SU-DHL-6 (cell line): ENCODE results near the gene PRR36.

ENCODE experiments used
- H2AFZ ChIP-seq: fragments of 200-600 bp; sonication (generic); 2 replicates; pipeline ENCODE4 v1.6.1; 2014; ENCODE audit warnings: low read depth, mild to moderate bottlenecking, moderate library complexity, mixed read lengths, antibody characterized with exemption, low read length; ENCODE audit not compliant: severe bottlenecking
- H3F3A ChIP-seq: fragments of 200-600 bp; shearing (Covaris generic); 2 replicates; pipeline ENCODE4 v1.6.0; 2016; ENCODE audit warnings: antibody characterized with exemption, mild to moderate bottlenecking; ENCODE audit not compliant: insufficient read depth
- H3K27ac ChIP-seq: fragments of 200-600 bp; sonication (generic); 2 replicates; pipeline ENCODE4 v1.5.1; 2016; ENCODE audit warnings: low read depth, mild to moderate bottlenecking, low read length, moderate library complexity, mixed read lengths
- H3K27me3 ChIP-seq: fragments of 200-600 bp; sonication (generic), shearing (Covaris generic); 2 replicates; pipeline ENCODE4 v1.6.0; 2014; ENCODE audit warnings: mild to moderate bottlenecking, low read length
- H3K36me3 ChIP-seq: fragments of 200-600 bp; sonication (generic); 2 replicates; pipeline ENCODE4 v1.6.1; 2014; ENCODE audit warnings: mild to moderate bottlenecking, low read length, mixed read lengths
- H3K4me2 ChIP-seq: fragments of 300-600, 200-600 bp; shearing (Covaris generic), sonication (generic); 2 replicates; pipeline ENCODE4 v1.6.0; 2014; ENCODE audit warnings: low read length, low read depth, mild to moderate bottlenecking; ENCODE audit not compliant: poor library complexity, severe bottlenecking
- H3K4me3 ChIP-seq: fragments of 200-600 bp; sonication (generic); 2 replicates; pipeline ENCODE4 v1.5.1; 2014; ENCODE audit warnings: antibody characterized with exemption, low read length, mild to moderate bottlenecking, mixed read lengths; ENCODE audit not compliant: insufficient read depth, poor library complexity, severe bottlenecking
- H3K79me2 ChIP-seq: fragments of 200-600 bp; sonication (generic); 2 replicates; pipeline ENCODE4 v1.6.1; 2014; ENCODE audit warnings: mild to moderate bottlenecking, low read length, moderate library complexity; ENCODE audit not compliant: insufficient read depth
- H3K9ac ChIP-seq: fragments of 200-600 bp; sonication (generic); 2 replicates; pipeline ENCODE4 v1.7.0; 2014; ENCODE audit warnings: mild to moderate bottlenecking, low read length
- H3K9me2 ChIP-seq: fragments of 200-600 bp; sonication (generic); replicated peaks from 2 replicates; pipeline ENCODE4 v1.6.1; 2014; ENCODE audit warnings: low read length; ENCODE audit not compliant: insufficient read depth
- H3K9me3 ChIP-seq: fragments of 200-600 bp; sonication (generic); 2 replicates; pipeline ENCODE4 v1.6.1; 2014; ENCODE audit warnings: low read length, mixed read lengths; ENCODE audit not compliant: insufficient read depth
- H4K20me1 ChIP-seq: fragments of 200-600 bp; sonication (generic); 2 replicates; pipeline ENCODE4 v1.6.1; 2014; ENCODE audit warnings: low read depth, mild to moderate bottlenecking, antibody characterized with exemption, low read length, moderate library complexity, mixed read lengths
- EZH2phosphoT487 ChIP-seq: fragments of 200-600 bp; sonication (generic), shearing (Covaris generic); conservative IDR thresholded peaks from 2 replicates; pipeline ENCODE4 v1.6.1; 2018; ENCODE audit warnings: mild to moderate bottlenecking, antibody characterized with exemption, low read length, moderate library complexity, mixed read lengths
- TF ChIP-seq, protein P1 (sequence below): fragments of 200-600 bp; sonication (generic); IDR thresholded peaks from one replicate; pipeline ENCODE4 v1.5.1; 2017; ENCODE audit warnings: antibody characterized with exemption, mild to moderate bottlenecking, low read length, moderate library complexity; ENCODE audit not compliant: insufficient read depth, poor library complexity, severe bottlenecking

The PRR36 gene

DNA sequence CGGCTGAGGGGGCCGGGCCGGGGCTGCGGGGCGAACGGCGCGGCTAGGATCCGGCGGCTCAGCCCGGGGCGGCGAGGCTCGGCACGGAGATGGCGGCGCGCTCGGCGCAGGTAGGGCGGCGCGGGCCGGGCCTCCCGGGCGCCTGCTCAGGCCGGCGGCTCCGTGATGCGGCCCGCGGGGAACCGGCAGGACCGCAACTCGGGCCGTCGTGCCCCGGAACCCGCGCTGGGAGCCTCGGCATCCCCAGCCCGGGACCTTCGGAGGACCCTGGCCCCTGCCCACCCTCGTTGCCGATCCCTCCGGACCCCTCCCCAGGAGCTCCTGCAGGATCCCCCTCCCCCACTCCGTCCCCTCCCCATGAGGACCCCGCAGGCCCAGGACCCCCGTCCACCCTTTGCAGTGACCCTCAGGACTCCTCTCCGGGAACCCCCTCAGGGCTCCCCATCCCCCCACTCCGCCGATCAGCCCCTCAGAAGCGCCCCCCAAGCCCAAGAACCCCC, 43.9 kb downstream of the PRR36 start:
- H3F3A ChIP-seq, result no peaks in the 10 kb centered on the region
- TF ChIP-seq EZH2phosphoT487, result no peak
- TF ChIP-seq, protein P1, sequence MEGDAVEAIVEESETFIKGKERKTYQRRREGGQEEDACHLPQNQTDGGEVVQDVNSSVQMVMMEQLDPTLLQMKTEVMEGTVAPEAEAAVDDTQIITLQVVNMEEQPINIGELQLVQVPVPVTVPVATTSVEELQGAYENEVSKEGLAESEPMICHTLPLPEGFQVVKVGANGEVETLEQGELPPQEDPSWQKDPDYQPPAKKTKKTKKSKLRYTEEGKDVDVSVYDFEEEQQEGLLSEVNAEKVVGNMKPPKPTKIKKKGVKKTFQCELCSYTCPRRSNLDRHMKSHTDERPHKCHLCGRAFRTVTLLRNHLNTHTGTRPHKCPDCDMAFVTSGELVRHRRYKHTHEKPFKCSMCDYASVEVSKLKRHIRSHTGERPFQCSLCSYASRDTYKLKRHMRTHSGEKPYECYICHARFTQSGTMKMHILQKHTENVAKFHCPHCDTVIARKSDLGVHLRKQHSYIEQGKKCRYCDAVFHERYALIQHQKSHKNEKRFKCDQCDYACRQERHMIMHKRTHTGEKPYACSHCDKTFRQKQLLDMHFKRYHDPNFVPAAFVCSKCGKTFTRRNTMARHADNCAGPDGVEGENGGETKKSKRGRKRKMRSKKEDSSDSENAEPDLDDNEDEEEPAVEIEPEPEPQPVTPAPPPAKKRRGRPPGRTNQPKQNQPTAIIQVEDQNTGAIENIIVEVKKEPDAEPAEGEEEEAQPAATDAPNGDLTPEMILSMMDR, result no peak
- H2AFZ ChIP-seq, result no peak overlapping the region
- peak overlapping the region; percentile 57 for H3K4me2 ChIP-seq
- peak overlapping the region; percentile 54 for H3K4me3 ChIP-seq
- H3K27me3 ChIP-seq, result no peaks in the 10 kb centered on the region
- no peaks in the 10 kb centered on the region for H4K20me1 ChIP-seq
- H3K9me2 ChIP-seq, result no peaks in the 10 kb centered on the region
- peak overlapping the region; percentile 49 for H3K9ac ChIP-seq
- no peaks in the 10 kb centered on the region for H3K79me2 ChIP-seq
- H3K9me3 ChIP-seq, result no peaks in the 10 kb centered on the region
- no peaks in the 10 kb centered on the region for H3K36me3 ChIP-seq
- H3K27ac ChIP-seq, result no peak overlapping the region

DNA sequence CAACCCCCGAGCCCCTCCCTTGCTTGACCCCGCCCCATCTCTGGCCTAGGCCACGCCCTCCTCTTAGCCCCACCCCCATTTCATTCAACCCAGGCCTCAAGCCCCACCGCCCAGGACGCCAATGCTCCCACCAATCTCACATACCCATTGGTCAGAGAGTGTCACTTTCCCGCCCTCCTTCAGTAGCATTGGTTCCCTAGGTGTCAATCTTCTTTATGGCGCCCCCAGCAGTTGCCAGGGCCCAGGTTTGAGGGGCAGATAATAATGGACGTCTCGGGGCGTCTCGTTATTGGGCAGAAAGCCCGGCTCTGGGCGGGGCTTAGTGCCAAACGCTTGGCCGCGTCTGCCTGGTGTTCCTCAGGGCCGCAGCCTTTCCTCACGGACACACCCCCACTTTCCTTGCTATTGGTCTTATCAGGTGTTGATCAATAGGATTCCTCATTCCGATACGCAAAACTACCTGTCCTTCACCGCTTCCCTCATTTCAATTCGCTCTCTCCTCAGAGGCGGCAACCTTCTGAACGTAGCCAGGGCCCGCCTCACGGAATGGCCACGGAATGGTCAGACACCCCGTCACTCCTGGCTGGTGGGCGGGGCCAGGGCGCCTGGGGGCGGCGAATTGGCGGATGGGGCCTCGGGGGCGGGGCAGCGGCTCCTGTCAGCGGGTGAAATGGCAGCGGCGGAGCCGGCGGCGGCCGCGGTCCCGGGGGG, 44.5 kb downstream of the PRR36 start, which contains the start of gene EVI5L:
Gene EVI5L, plus strand, starts transcription at position 658 of the 711 bp plus-strand sequence. CDS start 16,325 bp downstream, outside the sequence.
- peak within 1 kb of the TSS; percentile 49 for H3K9ac ChIP-seq
- peak within 1 kb of the TSS; percentile 57 for H3K4me2 ChIP-seq
- no peaks in the 10 kb centered on the region for H3K79me2 ChIP-seq
- no peaks in the 10 kb centered on the region for H3K9me2 ChIP-seq
- H3K9me3 ChIP-seq, result no peaks in the 10 kb centered on the region
- H3K27me3 ChIP-seq, result no peaks in the 10 kb centered on the region
- H3F3A ChIP-seq, result no peaks in the 10 kb centered on the region
- TF ChIP-seq EZH2phosphoT487, result no peak
- TF ChIP-seq, protein P1, result no peak
- no peaks in the 10 kb centered on the region for H4K20me1 ChIP-seq
- peak within 1 kb of the TSS; percentile 49 for H2AFZ ChIP-seq
- H3K4me3 ChIP-seq, result peak within 1 kb of the TSS; percentile 54
- H3K27ac ChIP-seq, result no peak within 1 kb of the TSS
- no peaks in the 10 kb centered on the region for H3K36me3 ChIP-seq

DNA sequence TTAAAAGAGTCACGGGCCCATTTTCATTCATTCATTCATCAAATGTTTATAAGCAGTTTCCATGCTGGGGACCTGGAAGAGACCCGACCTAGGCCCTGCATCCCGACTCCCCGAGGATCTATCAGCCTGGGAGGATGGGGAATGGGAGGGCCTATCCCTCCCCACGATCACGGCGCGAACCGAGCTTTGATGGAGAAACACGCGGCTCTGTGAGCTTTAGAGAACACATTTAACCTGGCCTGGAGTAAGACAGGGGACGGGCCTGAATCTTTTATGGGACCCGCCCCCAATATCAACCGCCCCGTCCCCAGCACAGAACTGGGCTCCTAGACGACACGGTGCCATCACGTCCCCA, 45.0 kb downstream of the PRR36 start:
- Histone ChIP-seq H3K36me3 (no peaks in the 10 kb centered on the region), H4K20me1 (no peaks in the 10 kb centered on the region), H3K4me3 (peak overlapping the region; percentile 43), H3K27me3 (no peaks in the 10 kb centered on the region), H3K79me2 (no peaks in the 10 kb centered on the region), H3K27ac (no peak overlapping the region), H3K9me3 (no peaks in the 10 kb centered on the region), H3F3A (no peaks in the 10 kb centered on the region), H3K9me2 (no peaks in the 10 kb centered on the region), H3K4me2 (peak overlapping the region; percentile 48), H2AFZ (peak overlapping the region; percentile 49), H3K9ac (no peak overlapping the region)
- TF ChIP-seq EZH2phosphoT487, result no peak

DNA sequence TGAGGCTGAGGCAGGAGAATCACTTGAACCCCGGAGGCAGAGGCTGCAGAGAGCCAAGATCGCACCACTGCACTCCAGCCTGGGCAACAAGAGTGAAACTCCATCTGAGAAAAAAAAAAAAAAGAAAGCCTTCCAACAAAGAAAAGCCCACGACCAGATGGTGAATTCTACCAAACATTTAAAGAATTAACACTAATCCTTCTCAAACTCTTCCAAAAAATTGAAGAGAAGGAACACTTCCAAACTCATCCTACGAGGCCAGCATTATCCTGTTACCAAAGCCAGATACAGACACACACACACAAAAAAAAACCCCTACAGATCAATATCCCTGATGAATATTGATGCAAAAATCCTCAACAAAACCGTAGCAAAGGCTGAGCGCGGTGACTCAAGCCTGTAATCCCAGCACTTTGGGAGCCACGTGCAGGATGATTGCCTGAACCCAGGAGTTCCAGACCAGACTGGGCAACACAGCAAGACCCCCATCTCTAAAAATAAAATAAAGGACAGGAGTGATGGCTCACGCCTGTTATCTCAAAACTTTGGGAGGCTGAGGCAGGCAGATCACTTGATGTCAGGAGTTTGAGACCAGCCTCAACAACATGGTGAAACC, 50.4 kb downstream of the PRR36 start:
- Histone ChIP-seq H3K4me2 (no peak overlapping the region), H3F3A (no peaks in the 10 kb centered on the region), H3K4me3 (no peak overlapping the region), H3K27ac (no peak overlapping the region), H3K9ac (no peak overlapping the region), H3K79me2 (no peaks in the 10 kb centered on the region), H3K27me3 (no peaks in the 10 kb centered on the region), H4K20me1 (no peaks in the 10 kb centered on the region), H3K36me3 (no peaks in the 10 kb centered on the region), H2AFZ (no peak overlapping the region), H3K9me3 (no peaks in the 10 kb centered on the region), H3K9me2 (no peaks in the 10 kb centered on the region)
- TF ChIP-seq EZH2phosphoT487, result no peak
- TF ChIP-seq, protein P1, result no peak
